HFF-Myc (cell line): Measurements from ENCODE around the gene GPX5.
"Not testable (repeated sequence)": the region's sequence is repeated elsewhere in the genome, so short reads cannot be mapped to it uniquely, and the experiment has no call there.

Source experiments
- DNase-seq: peaks from one replicate; pipeline ENCODE4 v3.0.0-alpha.2; 2011; ENCODE audit warnings: low read depth; ENCODE audit errors: extremely low read depth
- H3K4me3 ChIP-seq: replicated peaks from 2 replicates; pipeline ENCODE4 v1.5.1; 2011; ENCODE audit warnings: low read depth, mild to moderate bottlenecking, control low read depth, low read length
- TF ChIP-seq, protein P1 (sequence below): IDR thresholded peaks from 2 replicates; pipeline ENCODE4 v1.5.1; 2012; ENCODE audit warnings: mild to moderate bottlenecking, low read depth, low read length, control low read depth; ENCODE audit errors: missing control alignments

The GPX5 gene

DNA sequence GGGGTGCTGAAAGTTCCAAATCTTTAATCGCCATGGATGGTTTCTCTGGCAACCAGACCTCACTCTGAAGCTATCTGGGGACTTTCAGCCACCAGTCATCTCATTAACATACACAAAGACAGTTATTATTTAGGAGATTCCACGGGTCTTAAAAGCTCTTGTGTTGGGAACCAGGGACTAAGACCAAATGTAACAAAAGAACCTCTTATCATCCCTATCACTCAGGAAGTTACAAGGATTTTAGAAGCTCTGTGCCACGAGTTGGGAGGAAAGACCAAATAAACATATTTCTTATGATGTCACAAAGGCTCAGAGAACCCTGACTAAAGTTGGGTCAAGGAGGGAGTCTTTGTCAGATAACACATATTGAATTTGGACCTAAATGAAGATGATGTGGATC, 27.8 kb upstream of the GPX5 start:
- TF ChIP-seq, protein P1, sequence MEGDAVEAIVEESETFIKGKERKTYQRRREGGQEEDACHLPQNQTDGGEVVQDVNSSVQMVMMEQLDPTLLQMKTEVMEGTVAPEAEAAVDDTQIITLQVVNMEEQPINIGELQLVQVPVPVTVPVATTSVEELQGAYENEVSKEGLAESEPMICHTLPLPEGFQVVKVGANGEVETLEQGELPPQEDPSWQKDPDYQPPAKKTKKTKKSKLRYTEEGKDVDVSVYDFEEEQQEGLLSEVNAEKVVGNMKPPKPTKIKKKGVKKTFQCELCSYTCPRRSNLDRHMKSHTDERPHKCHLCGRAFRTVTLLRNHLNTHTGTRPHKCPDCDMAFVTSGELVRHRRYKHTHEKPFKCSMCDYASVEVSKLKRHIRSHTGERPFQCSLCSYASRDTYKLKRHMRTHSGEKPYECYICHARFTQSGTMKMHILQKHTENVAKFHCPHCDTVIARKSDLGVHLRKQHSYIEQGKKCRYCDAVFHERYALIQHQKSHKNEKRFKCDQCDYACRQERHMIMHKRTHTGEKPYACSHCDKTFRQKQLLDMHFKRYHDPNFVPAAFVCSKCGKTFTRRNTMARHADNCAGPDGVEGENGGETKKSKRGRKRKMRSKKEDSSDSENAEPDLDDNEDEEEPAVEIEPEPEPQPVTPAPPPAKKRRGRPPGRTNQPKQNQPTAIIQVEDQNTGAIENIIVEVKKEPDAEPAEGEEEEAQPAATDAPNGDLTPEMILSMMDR = no peak
- no peak for DNase-seq
- H3K4me3 ChIP-seq = no peak overlapping the region

DNA sequence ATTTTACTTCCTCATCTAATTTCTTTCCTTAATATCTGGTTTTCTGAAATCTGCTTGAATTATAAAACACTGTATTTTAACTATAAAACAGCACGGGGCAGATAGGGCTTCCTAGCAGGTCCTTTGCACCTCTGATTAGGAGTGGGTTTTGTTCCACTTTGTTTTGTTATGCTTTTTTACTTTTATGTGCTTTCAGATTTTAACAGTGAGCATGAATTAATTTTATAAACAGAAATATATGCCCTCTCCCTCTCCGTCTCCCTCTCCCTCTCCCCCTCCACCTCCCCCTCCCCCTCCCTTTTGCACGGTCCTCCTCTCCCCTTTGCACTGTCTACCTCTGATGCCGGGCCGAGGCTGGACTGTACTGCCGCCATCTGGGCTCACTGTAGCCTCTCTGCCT, 24.4 kb upstream of the GPX5 start:
- DNase-seq = no peak
- no peak overlapping the region for H3K4me3 ChIP-seq
- TF ChIP-seq, protein P1 = no peak

DNA sequence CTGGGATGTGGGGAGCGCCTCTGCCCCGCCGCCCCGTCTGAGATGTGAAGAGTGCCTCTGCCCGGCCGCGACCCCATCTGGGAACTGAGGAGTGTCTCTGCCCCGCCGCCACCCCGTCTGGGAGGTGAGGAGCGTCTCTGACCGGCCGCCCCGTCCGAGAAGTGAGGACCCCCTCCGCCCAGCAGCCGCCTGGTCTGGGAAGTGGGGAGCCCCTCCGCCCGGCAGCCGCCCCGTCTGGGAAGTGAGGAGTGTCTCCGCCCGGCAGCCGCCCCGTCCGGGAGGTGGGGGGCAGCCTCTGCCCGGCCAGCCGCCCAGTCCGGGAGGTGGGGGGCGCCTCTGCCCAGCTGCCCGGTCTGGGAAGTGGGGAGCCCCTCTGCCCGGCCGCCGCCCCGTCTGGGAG, 23.5 kb upstream of the GPX5 start:
- not testable (repeated sequence) for H3K4me3 ChIP-seq

DNA sequence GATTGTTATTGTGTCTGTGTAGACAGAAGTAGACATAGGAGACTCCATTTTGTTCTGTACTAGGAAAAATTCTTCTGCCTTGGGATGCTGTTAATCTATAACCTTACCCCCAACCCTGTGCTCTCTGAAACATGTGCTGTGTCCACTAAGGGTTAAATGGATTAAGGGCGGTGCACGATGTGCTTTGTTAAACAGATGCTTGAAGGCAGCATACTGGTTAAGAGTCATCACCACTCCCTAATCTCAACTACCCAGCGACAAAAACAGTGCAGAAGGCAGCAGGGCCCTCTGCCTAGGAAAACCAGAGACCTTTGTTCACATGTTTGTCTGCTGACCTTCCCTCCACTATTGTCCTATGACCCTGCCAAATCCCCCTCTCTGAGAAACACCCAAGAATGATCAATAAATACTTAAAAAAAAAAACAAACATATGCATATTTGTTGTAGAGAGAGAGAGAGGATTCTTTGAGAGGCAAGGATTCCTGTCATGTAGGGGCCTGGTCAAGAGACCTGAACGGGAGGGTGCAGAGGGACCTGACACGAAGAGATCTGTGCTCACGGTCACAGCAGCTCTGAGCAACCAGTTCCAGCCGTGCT, 22.9 kb upstream of the GPX5 start:
- not testable (repeated sequence) for H3K4me3 ChIP-seq, DNase-seq

More for the DNA sequence above, 23.5 kb upstream of the GPX5 start:
- not testable (repeated sequence) for DNase-seq

DNA sequence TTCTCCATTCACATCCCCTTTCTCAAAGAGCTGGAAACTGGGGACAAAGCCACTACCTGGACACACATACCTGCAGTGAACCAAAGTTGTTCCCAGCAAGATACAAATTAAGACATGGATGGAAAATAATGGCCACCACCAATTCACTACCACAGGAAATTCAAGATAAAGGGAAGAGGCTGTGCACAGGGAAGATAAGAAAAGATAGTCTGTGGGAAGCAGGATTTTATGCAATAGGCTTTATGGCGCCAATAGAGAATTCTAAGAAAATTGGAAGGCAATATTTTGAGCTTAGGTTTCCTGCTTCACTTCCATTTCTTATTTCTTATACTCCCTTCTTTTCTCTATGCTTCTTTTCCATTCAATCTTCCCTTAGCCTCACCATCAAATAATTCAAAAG, 19.9 kb upstream of the GPX5 start:
- H3K4me3 ChIP-seq = no peak overlapping the region
- TF ChIP-seq, protein P1 = no peak
- DNase-seq = no peak

DNA sequence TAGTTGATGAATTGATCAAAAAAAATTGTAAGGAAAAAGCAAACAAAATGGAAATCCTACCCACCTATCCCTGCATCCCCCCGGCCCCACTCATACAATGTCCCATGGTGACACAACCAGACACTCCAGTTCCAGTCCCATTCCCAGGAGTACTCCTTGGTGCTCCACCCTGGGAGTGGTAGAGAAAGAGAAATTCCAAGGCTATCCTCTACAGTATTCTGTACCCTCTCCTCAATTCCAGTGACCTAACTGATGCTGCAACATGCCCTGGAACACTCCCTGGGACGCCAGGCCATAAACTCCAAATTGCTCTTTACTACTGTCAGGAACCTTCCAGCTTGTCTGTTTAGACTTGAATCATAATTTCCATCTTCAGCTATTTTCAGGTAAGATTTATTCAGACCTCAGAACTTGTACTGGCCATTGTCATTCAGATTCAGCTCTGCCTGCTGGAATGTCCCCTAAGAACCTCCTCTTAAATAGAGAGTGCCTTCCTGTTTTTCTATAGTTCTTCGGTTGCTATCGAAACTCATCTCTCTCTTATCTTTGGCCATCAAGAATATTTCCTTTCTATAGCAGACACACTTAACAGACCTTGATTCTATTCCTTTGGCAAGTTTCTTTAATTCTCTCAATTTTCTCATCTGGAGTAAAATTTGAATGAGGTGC, 18.7 kb upstream of the GPX5 start:
- TF ChIP-seq, protein P1 = no peak
- no peak for DNase-seq
- H3K4me3 ChIP-seq = no peak overlapping the region

DNA sequence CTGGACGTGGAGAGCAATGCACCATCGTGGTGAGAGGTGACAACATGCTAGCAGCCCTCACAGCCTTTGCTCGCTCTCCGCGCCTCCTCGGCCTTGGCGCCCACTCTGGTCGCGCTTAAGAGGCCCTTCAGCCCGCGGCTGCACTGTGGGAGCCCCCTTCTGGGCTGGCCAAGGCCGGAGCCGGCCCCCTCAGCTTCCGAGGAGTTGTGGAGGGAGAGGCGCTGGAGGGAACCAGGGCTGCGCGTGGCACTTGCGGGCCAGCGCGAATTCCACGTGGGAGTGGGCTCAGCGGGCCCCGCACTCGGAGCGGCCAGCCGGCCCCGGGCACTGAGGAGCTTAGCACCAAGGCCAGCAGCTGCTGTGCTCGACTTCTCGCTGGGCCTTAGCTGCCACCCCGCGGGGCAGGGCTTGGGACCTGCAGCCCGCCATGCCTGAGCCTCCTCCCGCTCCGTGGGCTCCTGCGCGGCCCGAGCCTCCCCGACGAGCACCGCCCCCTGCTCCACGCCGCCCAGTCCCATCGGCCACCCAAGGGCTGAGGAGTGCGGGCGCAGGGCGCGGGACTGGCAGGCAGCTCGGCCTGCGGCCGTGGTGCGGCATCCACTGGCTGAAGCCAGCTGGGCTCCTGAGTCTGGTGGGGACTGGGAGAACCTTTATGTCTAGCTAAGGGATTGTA, 13.9 kb upstream of the GPX5 start:
- no peak overlapping the region for H3K4me3 ChIP-seq
- DNase-seq = no peak
- TF ChIP-seq, protein P1 = no peak

DNA sequence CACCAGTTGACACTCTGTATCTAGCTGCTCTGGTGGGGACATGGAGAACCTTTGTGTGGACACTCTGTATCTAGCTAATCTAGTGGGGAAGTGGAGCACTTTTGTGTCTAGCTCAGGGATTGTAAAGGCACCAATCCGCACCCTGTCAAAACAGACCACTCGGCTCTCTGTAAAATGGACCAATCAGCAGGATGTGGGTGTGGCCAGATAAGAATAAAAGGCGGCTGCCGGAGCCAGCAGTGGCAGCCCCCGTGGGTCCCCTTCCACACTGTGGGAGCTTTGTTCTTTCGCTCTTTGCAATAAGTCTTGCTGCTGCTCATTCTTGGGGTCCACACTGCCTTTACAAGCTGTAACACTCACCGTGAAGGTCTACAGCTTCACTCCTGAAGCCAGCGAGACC, 13.3 kb upstream of the GPX5 start:
- H3K4me3 ChIP-seq, DNase-seq: not testable (repeated sequence)
